B cell (primary cell): ENCODE results near the gene GNAI2. TPM values are rescaled to one million over a fixed set of nuclear protein-coding genes. Genes with fewer than 3 reads are reported as not detected.

Source experiments
- ATAC-seq: fragments of 200-7000 bp; cut with Tn5 transposase; one replicate; pipeline ENCODE4 v1.10.0; 2021; ENCODE audit warnings: low read depth, mild to moderate bottlenecking, moderate number of reproducible peaks, moderate library complexity
- CTCF ChIA-PET: fragments of 350-600 bp; sonication (Branson Sonifier 250); formaldehyde crosslinking; loops from one replicate; lab custom pipeline; 2021; ENCODE audit warnings: antibody characterized with exemption, inconsistent platforms; lab: Charles Lee
- POLR2A ChIA-PET: fragments of 350-600 bp; sonication (Branson Sonifier 250); formaldehyde crosslinking; loops from one replicate; lab custom pipeline; 2021; ENCODE audit warnings: antibody characterized with exemption; lab: Charles Lee
- DNase-seq: peaks from one replicate; pipeline ENCODE4 v3.0.0; 2013
- H2AFZ ChIP-seq: 2 replicates; pipeline ENCODE4 v1.6.1; 2012; ENCODE audit warnings: mild to moderate bottlenecking, low read depth, low read length; ENCODE audit not compliant: insufficient read depth, poor library complexity, severe bottlenecking
- H3K27ac ChIP-seq, 2 donors: 1 replicate in 1 of 2; 2 replicates in 1 of 2; pipeline ENCODE4 v1.5.1; 2012 to 2013; ENCODE audit warnings: low read length in 2 of 2, mild to moderate bottlenecking in 2 of 2, moderate library complexity in 1 of 2
- H3K27me3 ChIP-seq, 4 experiments: fragments of 200-600 bp in 1 of 4; sonication (generic) in 1 of 4; replicated peaks in 1 of 4; 1 replicate in 2 of 4; 2 replicates in 2 of 4; pipeline versions ENCODE4 v1.6.1 to v1.7.0; 2013 to 2016; ENCODE audit warnings: low read length in 3 of 4, mild to moderate bottlenecking in 2 of 4, mixed read lengths in 1 of 4, moderate library complexity in 1 of 4; ENCODE audit not compliant: insufficient read depth in 4 of 4, control insufficient read depth in 3 of 4; ENCODE audit errors: control extremely low read depth in 1 of 4
- H3K36me3 ChIP-seq, 2 experiments: replicated peaks in 1 of 2; 1 replicate in 1 of 2; 2 replicates in 1 of 2; pipeline versions ENCODE4 v1.6.1 to v1.7.1; 2013; ENCODE audit warnings: low read length in 1 of 2; ENCODE audit not compliant: insufficient read depth in 2 of 2, control insufficient read depth in 1 of 2; ENCODE audit errors: control extremely low read depth in 1 of 2, extremely low read depth in 1 of 2
- H3K4me1 ChIP-seq, 2 donors: fragments of 200-600 bp in 1 of 2; sonication (generic) in 1 of 2; 1 replicate in 1 of 2; 2 replicates in 1 of 2; pipeline versions ENCODE4 v1.5.1 to v1.6.1; 2013 to 2017; ENCODE audit warnings: low read length in 2 of 2; ENCODE audit not compliant: control insufficient read depth in 2 of 2, insufficient read depth in 2 of 2
- H3K4me2 ChIP-seq: replicated peaks from 2 replicates; pipeline ENCODE3; 2012; ENCODE audit warnings: mild to moderate bottlenecking, low read depth, low read length; ENCODE audit not compliant: poor library complexity, severe bottlenecking
- H3K4me3 ChIP-seq, 5 experiments: fragments of 200-600 bp in 1 of 5; sonication (generic) in 1 of 5; 1 replicate in 3 of 5; 2 replicates in 2 of 5; pipeline versions ENCODE4 v1.5.1 to v1.7.0; 2011 to 2016; ENCODE audit warnings: low read length in 4 of 5, mild to moderate bottlenecking in 4 of 5, low read depth in 2 of 5, control low read depth in 1 of 5, moderate library complexity in 1 of 5; ENCODE audit not compliant: insufficient read depth in 1 of 5; ENCODE audit errors: control extremely low read depth in 1 of 5, extremely low read depth in 1 of 5
- H3K79me2 ChIP-seq: fragments of 200-600 bp; sonication (generic); one replicate; pipeline ENCODE4 v1.6.0; 2016; ENCODE audit warnings: low read length; ENCODE audit not compliant: control insufficient read depth, insufficient read depth
- H3K9ac ChIP-seq: fragments of 200-600 bp; sonication (generic); 2 replicates; pipeline ENCODE4 v1.6.1; 2017; ENCODE audit warnings: mild to moderate bottlenecking, low read length, moderate library complexity
- H3K9me3 ChIP-seq, 3 donors: one replicate each; pipeline versions ENCODE4 v1.6.1 to v1.7.1; 2013; ENCODE audit warnings: low read length in 2 of 3; ENCODE audit not compliant: control insufficient read depth in 2 of 3, insufficient read depth in 1 of 3; ENCODE audit errors: control extremely low read depth in 1 of 3
- H4K20me1 ChIP-seq: 2 replicates; pipeline ENCODE4 v1.6.0; 2012; ENCODE audit warnings: mild to moderate bottlenecking, low read length; ENCODE audit not compliant: insufficient read depth, control insufficient read depth, poor library complexity, severe bottlenecking
- H3K27ac Mint-ChIP-seq: one replicate; pipeline ENCODE4 v1.8.0; 2021; ENCODE audit warnings: mixed read lengths
- H3K27me3 Mint-ChIP-seq: one replicate; pipeline ENCODE4 v1.8.0; 2021; ENCODE audit warnings: mixed read lengths
- H3K4me1 Mint-ChIP-seq: one replicate; pipeline ENCODE4 v1.8.0; 2021; ENCODE audit warnings: mixed read lengths
- H3K4me3 Mint-ChIP-seq: one replicate; pipeline ENCODE4 v1.8.0; 2021; ENCODE audit warnings: mixed read lengths
- H3K9me3 Mint-ChIP-seq: one replicate; pipeline ENCODE4 v1.8.0; 2022; ENCODE audit warnings: mixed read lengths; ENCODE audit not compliant: insufficient read depth
- CTCF ChIP-seq: fragments of 200-600 bp; IDR thresholded peaks from one replicate; pipeline ENCODE4 v1.8.0; 2022; ENCODE audit warnings: antibody characterized with exemption, mild to moderate bottlenecking
- EZH2 ChIP-seq: IDR thresholded peaks from 2 replicates; pipeline ENCODE4 v1.6.1; 2012; ENCODE audit warnings: borderline replicate concordance, low read depth, mild to moderate bottlenecking, moderate library complexity, low read length; ENCODE audit not compliant: insufficient read depth, poor library complexity, severe bottlenecking
- WGBS: methylation state at CpG from one replicate; pipeline ENCODE4 v1.1.5; 2013; ENCODE audit warnings: missing lambda C conversion rate; ENCODE audit not compliant: insufficient coverage; 5-methylcytosine and 5-hydroxymethylcytosine counted together
- intact Hi-C: fragments of 100-400 bp; cut with micrococcal nuclease; formaldehyde crosslinking; loops from one replicate; pipeline ENCODE4 v1.10.0; 2022
- polyA plus RNA-seq: library from polyadenylated mRNA; depleted of rRNA; stranded (reverse); fragments of >200 nt; gene quantifications from 2 replicates; pipeline ENCODE4 v1.2.3, GENCODE V29; 2012
- total RNA-seq, 2 donors: library from RNA; stranded (reverse); fragments of 120-200 nt in 1 of 2; gene quantifications; 1 replicate in 1 of 2; 2 replicates in 1 of 2; pipeline versions ENCODE4 v1.2.3 to v1.2.4, GENCODE V29; 2013 to 2022

The GNAI2 gene
- total and polyA plus RNA-seq, 2 donors (not counting 1 experiment from before 2014, with no cell fraction given), result 302 to 491 TPM

DNA sequence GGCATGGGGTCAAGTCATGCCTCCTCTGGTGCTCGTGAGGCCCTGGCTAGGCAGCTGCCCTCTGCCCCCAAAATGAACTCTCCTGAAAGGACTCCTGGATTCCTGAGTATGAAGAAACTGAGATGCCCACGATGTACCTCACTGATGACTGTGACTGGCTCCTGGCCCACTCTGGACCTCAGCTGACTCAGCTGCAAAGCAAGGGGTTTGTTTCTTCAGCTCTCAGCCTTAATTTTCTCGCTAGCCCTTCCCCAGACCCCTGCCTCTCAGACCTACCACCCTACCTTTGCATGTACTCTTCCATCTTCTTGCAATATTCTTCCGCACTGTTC is 5.2 kb upstream of the GNAI2 start:
- Histone ChIP-seq H3K9ac (peak overlapping the region; percentile 11), H3K4me3 (peak overlapping the region in 1 of 5 experiments; percentile 20), H3K27me3 (no peaks in the 10 kb centered on the region), H3K36me3 (no peaks in the 10 kb centered on the region), H3K4me2 (peak overlapping the region; percentile 75), H4K20me1 (no peaks in the 10 kb centered on the region), H3K9me3 (no peaks in the 10 kb centered on the region), H3K27ac (peak overlapping the region in 1 of 2 donors; percentile 25), H3K79me2 (peaks cover 67% of the 10 kb centered on the region), H3K4me1 (peaks cover 34 to 63% of the 10 kb centered on the region in 2 donors), H2AFZ (peak overlapping the region; percentile 59)
- no peaks in the 10 kb centered on the region for H3K9me3 Mint-ChIP-seq
- H3K27me3 Mint-ChIP-seq, result no peaks in the 10 kb centered on the region
- peak overlapping the region; percentile 30 for H3K4me3 Mint-ChIP-seq
- WGBS, result 92% methylated on average over 3 of the region's 4 CpGs
- ATAC-seq (no peak), DNase-seq (no peak)
- TF ChIP-seq EZH2 (no peak), CTCF (no peak)
- ChIA-PET POLR2A (interaction anchor here (0.8 to 1.7 kb wide), 3 partner anchors 9 to 16 kb away, joined by 3 to 7 read pairs (median 4); no protein-coding TSS in a partner anchor), CTCF (interaction anchor here (1.3 to 22.2 kb wide), 3 partner anchors 18 to 66 kb away, joined by 3 to 596 read pairs (median 214); partner anchors contain the start of genes GNAI2 and GNAT1)
- intact Hi-C loops, result loop anchor here (10.0 kb wide), 1 partner anchor 886 kb away; the partner anchor contains the start of gene USP4
- peaks cover 59% of the 10 kb centered on the region for H3K4me1 Mint-ChIP-seq
- peak overlapping the region; percentile 78 for H3K27ac Mint-ChIP-seq

GRCh38 chr3:50231581-50231980 is 4.4 kb upstream of the GNAI2 start:
- Mint-ChIP-seq H3K27ac (peak overlapping the region; percentile 26), H3K9me3 (no peaks in the 10 kb centered on the region), H3K4me3 (no peak overlapping the region), H3K4me1 (peaks cover 56% of the 10 kb centered on the region), H3K27me3 (no peaks in the 10 kb centered on the region)
- TF ChIP-seq EZH2 (no peak), CTCF (no peak)
- Histone ChIP-seq H2AFZ (no peak overlapping the region), H4K20me1 (peaks cover 4% of the 10 kb centered on the region), H3K4me1 (peaks cover 34 to 54% of the 10 kb centered on the region in 2 donors), H3K4me3 (no peak overlapping the region), H3K79me2 (peaks cover 73% of the 10 kb centered on the region), H3K27ac (no peak overlapping the region), H3K4me2 (no peak overlapping the region), H3K36me3 (no peaks in the 10 kb centered on the region), H3K9me3 (no peaks in the 10 kb centered on the region), H3K9ac (no peak overlapping the region), H3K27me3 (no peaks in the 10 kb centered on the region)
- ATAC-seq, result no peak
- DNase-seq, result no peak
- CTCF ChIA-PET, result interaction anchor here (15.2 to 22.2 kb wide), 2 partner anchors 17 to 38 kb away, joined by 214 to 596 read pairs; partner anchors contain the start of genes GNAI2 and GNAT1
- WGBS, result 96% methylated on average over 5 of the region's 5 CpGs
- POLR2A ChIA-PET, result interaction anchor here (1.7 kb wide), 1 partner anchor 8 kb away, joined by 3 read pairs; no protein-coding TSS in a partner anchor
- intact Hi-C loops, result loop anchor here (10.0 kb wide), 1 partner anchor 887 kb away; the partner anchor contains the start of gene USP4
